ENCODE data around the gene IDUA.

Gene IDUA

DNA sequence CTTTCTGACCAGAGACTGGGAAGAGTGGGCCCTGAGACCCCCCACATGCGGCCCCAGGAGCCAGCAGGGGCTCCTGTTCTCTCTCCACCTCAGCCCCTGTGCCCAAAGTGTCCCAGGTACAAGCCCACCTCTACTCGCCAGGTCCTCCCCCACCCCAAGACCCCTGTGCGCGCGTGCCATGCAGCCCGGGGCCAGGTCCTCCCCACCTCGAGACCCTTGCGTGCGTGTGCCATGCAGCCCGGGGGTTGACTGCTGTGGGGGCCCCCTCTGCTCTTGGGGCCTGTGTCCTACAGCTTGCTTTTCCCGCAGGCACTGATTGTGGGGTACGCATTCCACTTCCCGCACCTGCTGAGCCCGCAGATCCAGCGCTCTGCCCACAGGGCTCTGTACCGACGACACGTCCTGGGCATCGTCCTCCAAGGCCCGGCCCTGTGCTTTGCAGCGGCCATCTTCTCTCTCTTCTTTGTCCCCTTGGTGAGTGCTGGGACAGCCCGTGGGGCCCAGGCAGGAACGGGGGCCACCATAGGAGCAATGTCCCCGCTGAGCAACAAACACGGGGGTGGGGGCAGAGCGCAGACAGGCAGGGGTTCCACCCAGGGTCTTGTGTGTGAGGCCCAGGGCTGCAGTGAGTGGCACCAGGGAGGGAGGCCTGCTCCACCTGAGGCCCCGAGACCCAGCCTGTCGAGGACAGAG is 33.8 kb upstream of the IDUA start:
- Histone ChIP-seq H3K9me3 (ENCODE audit: control extremely low read depth in 1 of 5, control insufficient read depth in 4 of 5, insufficient read depth in 2 of 5, low read depth in 1 of 5, low read length in 4 of 5) (no peaks in the 10 kb centered on the region), H3K27me3 (replicated peaks in 2 of 5; ENCODE audit: control insufficient read depth in 4 of 5, insufficient read depth in 5 of 5, low read length in 4 of 5) (no peaks in the 10 kb centered on the region), H3K27ac (ENCODE audit: insufficient read depth in 1 of 2, low read depth in 1 of 2, low read length in 2 of 2, poor library complexity in 1 of 2, severe bottlenecking in 2 of 2) (no peak overlapping the region), H3K4me3 (ENCODE audit: control insufficient read depth in 1 of 7, extremely low read depth in 1 of 7, insufficient read depth in 4 of 7, low read depth in 2 of 7, low read length in 6 of 7) (no peak overlapping the region), H3K36me3 (ENCODE audit: control insufficient read depth in 4 of 4, insufficient read depth in 4 of 4, low read length in 3 of 4) (peaks cover 0 to 22% (median 7%) of the 10 kb centered on the region in 4 experiments), H3K4me1 (ENCODE audit: control extremely low read depth in 1 of 4, control insufficient read depth in 4 of 4, insufficient read depth in 4 of 4, low read length in 3 of 4) (no peaks in the 10 kb centered on the region)
- CTCF ChIA-PET = interaction anchor here (0.6 kb wide), 1 partner anchor 62 kb away, joined by 3 read pairs; no protein-coding TSS in a partner anchor
- no peak for DNase-seq
- WGBS (ENCODE audit: insufficient coverage) = 97% methylated on average over 27 of the region's 28 CpGs
- POLR2A ChIA-PET = no interaction called here

DNA sequence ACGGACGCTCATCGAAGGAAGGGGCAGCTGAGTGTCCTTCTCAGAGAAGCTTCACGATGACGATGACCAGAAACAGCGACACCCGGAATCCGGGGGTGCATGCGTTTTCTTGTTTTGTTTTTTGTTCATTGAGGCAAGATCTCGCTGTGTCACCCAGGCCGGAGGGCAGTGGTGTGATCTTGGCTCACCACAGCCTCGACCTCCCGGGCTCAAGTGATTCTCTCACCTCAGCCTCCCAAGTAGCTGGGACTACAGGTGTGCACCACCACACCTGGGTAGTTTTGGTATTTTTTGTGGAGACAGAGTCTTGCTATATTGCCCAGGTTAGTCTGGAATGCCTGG is 33.3 kb upstream of the IDUA start:
- CTCF ChIA-PET = interaction anchor here (1.0 kb wide), 1 partner anchor 42 kb away, joined by 4 read pairs; no protein-coding TSS in a partner anchor
- H3K27ac ChIP-seq (ENCODE audit: insufficient read depth in 1 of 2, low read depth in 1 of 2, low read length in 2 of 2, poor library complexity in 1 of 2, severe bottlenecking in 2 of 2) = no peak overlapping the region
- no peak overlapping the region for H3K4me3 ChIP-seq (ENCODE audit: control insufficient read depth in 1 of 7, extremely low read depth in 1 of 7, insufficient read depth in 4 of 7, low read depth in 2 of 7, low read length in 6 of 7)
- H3K9me3 ChIP-seq (ENCODE audit: control extremely low read depth in 1 of 5, control insufficient read depth in 4 of 5, insufficient read depth in 2 of 5, low read depth in 1 of 5, low read length in 4 of 5) = no peaks in the 10 kb centered on the region
- POLR2A ChIA-PET = no interaction called here
- H3K36me3 ChIP-seq (ENCODE audit: control insufficient read depth in 4 of 4, insufficient read depth in 4 of 4, low read length in 3 of 4) = peaks cover 0 to 24% (median 10%) of the 10 kb centered on the region in 4 experiments
- no peaks in the 10 kb centered on the region for H3K4me1 ChIP-seq (ENCODE audit: control extremely low read depth in 1 of 4, control insufficient read depth in 4 of 4, insufficient read depth in 4 of 4, low read length in 3 of 4)
- H3K27me3 ChIP-seq (replicated peaks in 2 of 5; ENCODE audit: control insufficient read depth in 4 of 5, insufficient read depth in 5 of 5, low read length in 4 of 5) = no peaks in the 10 kb centered on the region
- no peak for DNase-seq
- WGBS (ENCODE audit: insufficient coverage) = 97% methylated on average over 13 of the region's 13 CpGs

DNA sequence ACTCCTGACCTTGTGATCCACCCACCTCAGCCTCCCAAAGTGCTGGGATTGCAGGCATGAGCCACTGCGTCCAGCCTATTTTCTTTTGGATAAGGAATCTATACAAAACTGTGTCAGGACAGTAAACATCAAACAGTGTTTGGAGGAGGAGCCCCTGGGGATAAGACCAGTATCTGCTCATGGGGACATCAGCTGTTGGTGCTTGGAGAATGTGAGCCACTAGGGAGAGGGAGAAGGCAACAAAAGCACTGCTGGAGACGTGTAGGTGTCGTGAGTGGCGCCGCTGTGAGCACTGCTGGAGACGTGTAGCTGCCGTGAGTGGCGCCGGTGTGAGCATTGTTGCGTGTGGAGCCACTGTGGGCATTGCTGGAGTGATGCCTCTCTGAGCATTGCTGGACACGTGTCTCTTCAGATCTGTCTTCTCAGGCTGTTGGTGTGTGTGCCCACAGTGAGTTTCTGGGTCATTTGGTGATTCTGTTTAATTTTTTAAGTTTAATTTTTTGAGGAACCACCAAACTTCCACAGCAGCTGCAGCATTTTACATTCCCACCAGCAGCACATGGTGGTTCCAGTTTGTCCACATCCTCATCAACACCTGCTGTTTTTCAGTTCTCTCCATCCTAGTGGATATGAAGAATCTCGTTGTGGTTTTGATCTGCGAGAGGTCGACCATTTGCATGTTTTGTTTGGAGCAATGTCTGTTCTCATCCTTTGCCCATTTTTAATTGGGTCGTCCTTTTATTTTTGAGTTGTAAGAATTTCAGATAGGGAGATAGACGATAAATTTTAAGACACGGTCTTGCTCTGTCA is 32.4 kb upstream of the IDUA start:
- ChIA-PET POLR2A (no interaction called here), CTCF (interaction anchor here (1.0 kb wide), 1 partner anchor 43 kb away, joined by 4 read pairs; no protein-coding TSS in a partner anchor)
- Histone ChIP-seq H3K4me3 (ENCODE audit: control insufficient read depth in 1 of 7, extremely low read depth in 1 of 7, insufficient read depth in 4 of 7, low read depth in 2 of 7, low read length in 6 of 7) (no peak overlapping the region), H3K27me3 (replicated peaks in 2 of 5; ENCODE audit: control insufficient read depth in 4 of 5, insufficient read depth in 5 of 5, low read length in 4 of 5) (no peaks in the 10 kb centered on the region), H3K27ac (ENCODE audit: insufficient read depth in 1 of 2, low read depth in 1 of 2, low read length in 2 of 2, poor library complexity in 1 of 2, severe bottlenecking in 2 of 2) (no peak overlapping the region), H3K4me1 (ENCODE audit: control extremely low read depth in 1 of 4, control insufficient read depth in 4 of 4, insufficient read depth in 4 of 4, low read length in 3 of 4) (no peaks in the 10 kb centered on the region), H3K36me3 (ENCODE audit: control insufficient read depth in 4 of 4, insufficient read depth in 4 of 4, low read length in 3 of 4) (peaks cover 0 to 30% (median 14%) of the 10 kb centered on the region in 4 experiments), H3K9me3 (ENCODE audit: control extremely low read depth in 1 of 5, control insufficient read depth in 4 of 5, insufficient read depth in 2 of 5, low read depth in 1 of 5, low read length in 4 of 5) (no peaks in the 10 kb centered on the region)
- DNase-seq = no peak
- 98% methylated on average over 11 of the region's 17 CpGs for WGBS (ENCODE audit: insufficient coverage)

DNA sequence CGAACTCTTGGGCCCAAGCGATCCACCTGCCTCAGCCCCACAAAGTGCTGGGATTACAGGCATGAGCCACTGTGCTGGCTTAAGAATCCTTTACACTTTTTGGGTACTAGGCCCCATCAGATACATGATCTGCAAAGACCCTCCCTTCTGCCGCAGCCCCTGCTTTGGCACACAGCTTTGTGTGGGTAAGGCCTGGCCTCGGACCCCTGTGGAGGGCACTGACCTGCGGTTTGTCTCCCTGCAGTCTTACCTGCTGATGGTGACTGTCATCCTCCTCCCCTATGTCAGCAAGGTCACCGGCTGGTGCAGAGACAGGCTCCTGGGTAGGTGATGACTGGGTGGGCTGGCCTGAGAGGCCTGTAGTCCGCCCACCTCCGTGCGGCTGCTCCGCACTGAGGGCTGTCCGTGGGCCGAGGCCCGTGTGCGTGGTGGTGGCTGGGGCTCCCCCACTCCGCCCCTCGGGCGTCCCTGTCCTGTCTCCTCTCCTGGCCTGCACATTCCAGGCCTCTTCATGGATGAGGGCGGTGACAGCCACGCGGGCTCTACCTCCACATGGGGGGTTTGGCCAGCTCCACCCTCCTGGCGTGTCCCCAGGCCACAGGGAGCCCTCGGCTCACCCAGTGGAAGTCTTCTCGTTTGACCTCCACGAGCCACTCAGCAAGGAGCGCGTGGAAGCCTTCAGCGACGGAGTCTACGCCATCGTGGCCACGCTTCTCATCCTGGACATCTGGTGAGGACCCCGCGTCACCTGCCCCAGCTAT is 31.5 kb upstream of the IDUA start:
- DNase-seq = no peak
- no peaks in the 10 kb centered on the region for H3K4me1 ChIP-seq (ENCODE audit: control extremely low read depth in 1 of 4, control insufficient read depth in 4 of 4, insufficient read depth in 4 of 4, low read length in 3 of 4)
- 95% methylated on average over 29 of the region's 33 CpGs for WGBS (ENCODE audit: insufficient coverage)
- no peaks in the 10 kb centered on the region for H3K9me3 ChIP-seq (ENCODE audit: control extremely low read depth in 1 of 5, control insufficient read depth in 4 of 5, insufficient read depth in 2 of 5, low read depth in 1 of 5, low read length in 4 of 5)
- POLR2A ChIA-PET = no interaction called here
- H3K27ac ChIP-seq (ENCODE audit: insufficient read depth in 1 of 2, low read depth in 1 of 2, low read length in 2 of 2, poor library complexity in 1 of 2, severe bottlenecking in 2 of 2) = no peak overlapping the region
- CTCF ChIA-PET = no interaction called here
- no peaks in the 10 kb centered on the region for H3K27me3 ChIP-seq (replicated peaks in 2 of 5; ENCODE audit: control insufficient read depth in 4 of 5, insufficient read depth in 5 of 5, low read length in 4 of 5)
- H3K36me3 ChIP-seq (ENCODE audit: control insufficient read depth in 4 of 4, insufficient read depth in 4 of 4, low read length in 3 of 4) = peaks cover 0 to 37% (median 18%) of the 10 kb centered on the region in 4 experiments
- H3K4me3 ChIP-seq (ENCODE audit: control insufficient read depth in 1 of 7, extremely low read depth in 1 of 7, insufficient read depth in 4 of 7, low read depth in 2 of 7, low read length in 6 of 7) = no peak overlapping the region

DNA sequence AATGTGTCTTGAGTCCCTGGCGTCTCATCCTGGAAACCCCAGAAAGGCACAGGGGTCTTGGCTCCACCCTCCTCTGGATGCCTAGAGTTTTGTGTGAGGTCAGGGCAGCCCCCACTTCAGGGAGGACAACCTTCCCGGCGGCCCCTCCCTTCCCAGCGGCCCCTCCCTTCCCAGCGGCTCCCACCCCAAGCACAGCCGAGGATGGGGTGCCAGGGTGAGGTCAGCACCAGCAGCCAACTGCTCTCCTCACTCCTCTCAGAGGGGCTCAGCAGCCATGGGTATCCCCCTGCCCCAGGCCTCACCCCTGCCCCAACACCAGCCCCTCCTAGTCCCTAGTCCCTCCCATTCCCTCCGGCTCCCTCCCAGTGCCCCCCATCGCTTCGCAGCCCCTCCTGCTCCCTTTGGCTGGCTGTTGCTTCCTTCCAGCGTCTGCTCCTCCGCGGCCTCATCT is 30.9 kb upstream of the IDUA start:
- no peaks in the 10 kb centered on the region for H3K27me3 ChIP-seq (replicated peaks in 2 of 5; ENCODE audit: control insufficient read depth in 4 of 5, insufficient read depth in 5 of 5, low read length in 4 of 5)
- WGBS (ENCODE audit: insufficient coverage) = 100% methylated on average over 4 of the region's 12 CpGs
- H3K36me3 ChIP-seq (ENCODE audit: control insufficient read depth in 4 of 4, insufficient read depth in 4 of 4, low read length in 3 of 4) = peaks cover 0 to 42% (median 20%) of the 10 kb centered on the region in 4 experiments
- ChIA-PET POLR2A (no interaction called here), CTCF (no interaction called here)
- DNase-seq = no peak
- no peak overlapping the region for H3K4me3 ChIP-seq (ENCODE audit: control insufficient read depth in 1 of 7, extremely low read depth in 1 of 7, insufficient read depth in 4 of 7, low read depth in 2 of 7, low read length in 6 of 7)
- no peak overlapping the region for H3K27ac ChIP-seq (ENCODE audit: insufficient read depth in 1 of 2, low read depth in 1 of 2, low read length in 2 of 2, poor library complexity in 1 of 2, severe bottlenecking in 2 of 2)
- no peaks in the 10 kb centered on the region for H3K4me1 ChIP-seq (ENCODE audit: control extremely low read depth in 1 of 4, control insufficient read depth in 4 of 4, insufficient read depth in 4 of 4, low read length in 3 of 4)
- H3K9me3 ChIP-seq (ENCODE audit: control extremely low read depth in 1 of 5, control insufficient read depth in 4 of 5, insufficient read depth in 2 of 5, low read depth in 1 of 5, low read length in 4 of 5) = no peaks in the 10 kb centered on the region

DNA sequence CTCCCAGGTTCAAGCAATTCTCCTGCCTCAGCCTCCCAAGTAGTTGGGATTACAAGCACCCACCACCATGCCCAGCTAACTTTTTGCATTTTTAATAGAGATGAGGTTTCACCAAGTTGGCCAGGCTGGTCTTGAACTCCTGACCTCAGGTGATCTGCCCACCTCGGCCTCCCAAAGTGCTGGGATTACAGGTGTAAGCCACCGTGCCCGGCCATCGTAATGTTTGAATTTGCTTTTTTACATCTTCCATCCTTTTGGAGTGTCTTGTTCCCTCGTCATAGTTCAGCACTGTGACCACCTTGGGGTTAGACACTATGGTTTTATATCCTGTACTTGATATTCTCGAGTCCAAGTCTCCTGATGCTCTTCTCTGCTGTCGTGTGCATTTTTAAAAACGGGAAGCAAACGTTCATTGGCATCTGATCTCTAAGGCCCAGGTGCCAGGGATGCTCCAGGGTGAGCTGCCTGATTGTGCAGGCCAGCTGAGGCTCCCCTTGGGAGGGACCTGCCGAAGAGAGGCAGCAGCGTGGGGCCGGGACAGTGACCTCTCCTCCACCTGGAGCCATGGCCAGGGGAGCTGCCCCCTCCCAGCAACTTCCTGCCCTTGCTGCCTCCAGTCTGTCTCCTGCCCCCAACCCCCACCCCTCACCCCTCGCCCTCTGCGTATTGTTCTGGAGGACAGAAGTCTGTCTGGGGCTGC is 30.2 kb upstream of the IDUA start:
- peaks cover 0 to 42% (median 20%) of the 10 kb centered on the region in 4 experiments for H3K36me3 ChIP-seq (ENCODE audit: control insufficient read depth in 4 of 4, insufficient read depth in 4 of 4, low read length in 3 of 4)
- H3K27me3 ChIP-seq (replicated peaks in 2 of 5; ENCODE audit: control insufficient read depth in 4 of 5, insufficient read depth in 5 of 5, low read length in 4 of 5) = no peaks in the 10 kb centered on the region
- H3K4me1 ChIP-seq (ENCODE audit: control extremely low read depth in 1 of 4, control insufficient read depth in 4 of 4, insufficient read depth in 4 of 4, low read length in 3 of 4) = no peaks in the 10 kb centered on the region
- no peak overlapping the region for H3K4me3 ChIP-seq (ENCODE audit: control insufficient read depth in 1 of 7, extremely low read depth in 1 of 7, insufficient read depth in 4 of 7, low read depth in 2 of 7, low read length in 6 of 7)
- ChIA-PET CTCF (no interaction called here), POLR2A (no interaction called here)
- no peak overlapping the region for H3K27ac ChIP-seq (ENCODE audit: insufficient read depth in 1 of 2, low read depth in 1 of 2, low read length in 2 of 2, poor library complexity in 1 of 2, severe bottlenecking in 2 of 2)
- no peak for DNase-seq
- WGBS (ENCODE audit: insufficient coverage) = 83% methylated on average over 8 of the region's 14 CpGs
- H3K9me3 ChIP-seq (ENCODE audit: control extremely low read depth in 1 of 5, control insufficient read depth in 4 of 5, insufficient read depth in 2 of 5, low read depth in 1 of 5, low read length in 4 of 5) = no peaks in the 10 kb centered on the region

Measured in common myeloid progenitor, CD34-positive (primary cell).